NCI-H345 (cell line): ENCODE results near the gene SHTN1.

Source experiments
- DNase-seq: peaks from one replicate; lab custom pipeline; 2025; lab: John Stamatoyannopoulos, UW

The SHTN1 gene

GRCh38 chr10:116984202-116984990 is 20.6 kb downstream of the SHTN1 start:
- no peak for DNase-seq

- DNase-seq = no peak
Measured at GRCh38 chr10:116980041-116980440, 24.9 kb downstream of the SHTN1 start.

DNA sequence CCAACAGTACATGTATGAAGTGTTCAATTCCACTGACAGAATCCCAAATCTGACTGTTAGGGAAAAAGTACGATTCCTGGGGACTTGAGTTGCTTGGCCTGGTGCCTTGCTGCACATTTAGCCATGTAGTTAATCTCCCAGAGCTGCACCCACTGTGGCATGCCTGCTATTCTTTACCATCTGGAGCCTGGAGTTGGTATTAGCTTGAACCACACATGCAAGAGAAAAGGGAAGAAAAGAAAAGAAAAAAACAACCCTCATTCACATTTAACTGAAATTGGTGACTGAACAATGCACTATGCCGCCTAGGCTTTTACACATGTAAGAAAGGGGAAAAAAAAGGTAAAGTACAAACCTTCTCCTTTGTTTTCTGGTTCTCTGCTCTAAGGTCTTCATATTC is 26.1 kb downstream of the SHTN1 start:
- no peak for DNase-seq

GRCh38 chr10:116974456-116975005 is 30.5 kb downstream of the SHTN1 start:
- no peak for DNase-seq

- no peak for DNase-seq
Measured at GRCh38 chr10:116973946-116974455, 31.0 kb downstream of the SHTN1 start.

DNA sequence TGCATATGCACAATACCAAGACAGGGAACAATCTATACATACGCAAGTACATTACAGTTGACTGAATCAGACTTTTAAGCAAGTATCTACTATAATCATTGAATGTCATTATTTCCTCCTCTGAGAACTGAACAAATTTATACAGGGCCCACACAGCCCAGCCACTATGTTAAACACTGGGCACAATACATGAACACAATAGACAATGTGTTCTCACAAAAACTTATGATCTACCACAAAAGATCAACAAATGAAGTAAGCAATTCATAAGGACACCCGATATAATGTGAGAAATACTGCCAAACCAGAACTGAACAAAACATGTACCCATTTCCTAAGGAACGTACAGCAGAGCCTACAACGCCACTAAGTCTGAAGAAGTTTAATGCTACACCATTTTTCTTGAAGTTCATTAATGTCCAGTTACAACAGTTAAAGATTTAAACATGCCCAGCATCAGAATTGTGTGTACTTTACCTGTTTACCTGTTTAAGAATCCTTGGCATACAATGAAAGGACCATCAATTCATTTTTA is 31.5 kb downstream of the SHTN1 start:
- DNase-seq = no peak

DNA sequence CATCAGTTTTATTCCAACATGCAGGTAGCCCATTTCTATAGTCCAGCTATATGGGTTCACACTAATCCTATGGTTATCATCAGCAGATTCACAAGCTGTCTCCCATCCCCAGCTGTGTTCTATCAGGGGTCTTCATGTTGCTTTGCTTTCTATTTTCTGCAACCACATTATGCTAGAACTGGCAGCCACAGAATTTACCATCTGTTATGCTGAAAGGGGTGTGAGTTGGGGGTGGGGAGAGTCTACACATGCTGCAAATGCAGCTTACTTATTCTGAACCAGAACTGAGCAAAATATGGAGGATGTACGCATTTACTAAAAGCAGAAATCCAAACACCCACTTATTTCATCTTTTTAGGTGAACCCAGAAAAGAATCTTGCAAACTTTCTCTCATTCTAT is 32.9 kb downstream of the SHTN1 start:
- no peak for DNase-seq

DNA sequence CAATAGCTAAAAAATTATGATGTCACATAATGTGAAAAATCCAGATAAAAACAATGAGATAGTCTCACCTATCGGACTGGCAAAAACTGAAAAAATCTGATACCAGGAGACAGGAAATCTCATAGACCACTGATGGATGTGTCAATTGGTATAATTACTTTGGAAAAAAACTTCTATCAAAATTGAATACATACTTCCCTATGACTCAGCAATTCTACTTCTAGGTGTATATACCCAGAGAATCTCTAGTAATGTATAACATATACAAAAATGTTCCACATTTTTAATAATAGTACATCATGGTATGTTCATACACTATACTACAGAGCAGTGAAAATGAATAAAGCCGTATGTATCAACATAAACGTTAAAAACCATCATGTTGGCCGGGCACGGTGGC is 34.9 kb downstream of the SHTN1 start:
- DNase-seq = no peak

DNA sequence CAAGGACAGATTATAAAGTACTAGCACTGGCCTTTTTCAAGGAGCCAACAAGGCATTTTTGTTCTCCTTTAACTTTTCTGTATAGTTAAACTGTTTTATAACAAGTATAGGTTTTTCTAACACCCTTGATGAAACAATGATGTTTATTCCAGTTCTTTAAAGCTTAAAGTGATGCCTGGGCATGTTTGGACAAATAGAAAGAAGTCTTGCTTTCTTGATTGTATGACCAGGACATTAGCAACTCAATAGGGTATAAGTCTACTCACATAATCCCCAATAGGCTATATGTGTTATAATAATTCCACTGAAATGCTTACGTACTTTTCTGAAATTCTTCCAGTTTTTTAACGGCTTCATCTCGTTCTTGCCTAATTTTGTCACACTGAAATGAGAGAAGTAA is 36.7 kb downstream of the SHTN1 start:
- DNase-seq = no peak

GRCh38 chr10:116961406-116962251 is 43.4 kb downstream of the SHTN1 start:
- peak; percentile 79 for DNase-seq

DNA sequence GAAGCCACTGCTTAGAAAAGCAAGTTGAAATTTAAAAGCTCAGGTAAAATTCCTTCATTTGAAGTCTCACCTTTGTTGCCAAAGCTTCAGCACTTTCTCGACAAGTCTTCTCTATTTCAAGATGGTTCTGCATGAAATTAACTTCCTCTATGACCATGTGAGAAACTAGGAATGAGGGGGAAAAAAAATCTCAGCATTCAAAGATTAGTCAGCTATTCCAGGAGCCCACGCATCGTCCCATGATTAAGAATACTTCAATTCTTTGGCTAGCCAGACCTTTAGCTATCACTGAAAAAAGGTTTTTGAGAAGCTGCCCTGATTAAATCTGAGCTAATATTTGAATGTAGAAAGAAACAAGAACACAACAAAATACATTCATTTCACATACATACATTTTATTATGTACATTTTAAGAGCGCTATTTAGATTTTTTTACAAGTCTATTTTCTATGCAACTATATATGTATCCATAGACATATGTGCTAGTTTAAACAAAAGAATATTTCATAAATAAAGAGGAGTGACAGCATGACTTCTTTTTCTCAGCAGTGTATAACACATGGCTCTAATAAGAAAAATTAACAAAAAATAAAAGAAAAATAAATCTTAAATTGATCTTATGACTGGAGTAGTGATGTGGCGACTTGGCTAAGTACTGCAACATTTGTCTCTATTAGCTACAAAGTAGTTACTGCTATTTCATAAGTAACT is 44.8 kb downstream of the SHTN1 start:
- no peak for DNase-seq

DNA sequence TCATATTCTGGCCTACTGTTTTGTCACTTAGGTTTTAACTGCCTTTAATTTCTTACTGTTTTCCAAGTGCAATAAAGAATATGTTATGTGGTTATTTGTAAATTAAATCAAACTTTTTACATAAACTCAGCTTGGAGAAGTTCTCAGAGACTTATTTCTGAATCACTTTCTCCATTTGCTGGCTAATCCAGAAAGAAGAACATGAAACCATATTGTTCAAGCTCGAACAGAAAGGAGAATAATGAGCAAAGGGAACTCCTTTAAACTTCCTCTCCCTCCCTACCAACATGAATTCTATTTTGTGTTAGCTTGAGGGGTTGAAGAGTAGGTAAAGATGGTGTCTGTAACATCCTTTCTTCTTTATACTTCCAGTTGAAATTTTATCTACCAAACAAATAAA is 52.3 kb downstream of the SHTN1 start:
- DNase-seq = no peak

DNA sequence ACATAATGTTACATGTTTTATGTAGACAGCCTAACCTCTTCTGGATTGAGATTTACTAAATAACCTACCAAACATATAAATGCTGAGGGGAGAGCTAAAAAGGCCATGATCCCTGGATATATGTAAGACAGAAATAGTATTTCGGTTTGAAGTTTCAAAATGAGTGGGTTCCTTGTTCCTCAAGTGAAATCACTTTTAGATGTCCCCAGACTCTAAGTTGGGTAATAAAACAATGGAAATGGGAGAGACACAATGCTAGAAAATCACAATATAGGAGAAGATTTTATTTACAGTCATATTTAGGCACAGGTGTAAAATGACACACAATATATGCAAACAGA is 56.5 kb downstream of the SHTN1 start:
- DNase-seq = no peak

- no peak for DNase-seq
Measured at GRCh38 chr10:116947841-116948529, 57.0 kb downstream of the SHTN1 start.

DNA sequence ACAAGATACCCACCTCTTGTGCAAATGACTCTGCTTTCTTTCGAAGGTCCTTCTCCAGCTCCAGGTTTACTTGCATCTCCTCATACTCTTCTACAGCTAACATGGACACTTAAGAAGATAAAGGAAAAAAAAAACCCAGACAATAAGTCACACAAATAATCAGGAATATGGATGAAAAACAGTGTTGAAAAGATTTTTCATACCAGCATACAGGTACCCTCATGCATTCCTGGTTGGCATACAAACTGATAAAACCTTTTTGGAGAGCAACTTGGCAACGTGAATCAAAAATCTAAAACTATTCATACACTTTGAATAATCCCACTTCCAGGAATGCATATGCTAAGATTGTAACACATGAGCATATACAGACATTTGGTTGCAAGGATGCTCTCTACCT is 60.1 kb downstream of the SHTN1 start:
- DNase-seq = no peak

DNA sequence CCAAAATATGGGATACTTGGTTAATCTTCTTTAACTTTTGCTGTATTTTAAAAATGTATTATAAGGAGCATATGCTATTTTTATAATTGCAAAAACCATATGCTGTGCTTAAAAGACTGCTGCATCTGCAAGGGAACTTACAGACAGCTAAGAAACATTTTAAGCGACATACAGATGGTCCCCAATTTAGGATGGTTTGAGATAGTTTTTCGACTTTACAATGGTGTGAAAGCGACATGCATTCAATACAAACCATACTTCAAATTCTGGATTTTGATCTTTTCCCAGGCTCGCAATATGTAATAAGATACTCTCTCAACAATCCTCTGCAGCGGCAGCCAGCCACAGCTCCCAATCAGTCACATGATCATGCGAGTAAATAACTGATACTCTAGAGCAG is 73.2 kb downstream of the SHTN1 start:
- no peak for DNase-seq

DNA sequence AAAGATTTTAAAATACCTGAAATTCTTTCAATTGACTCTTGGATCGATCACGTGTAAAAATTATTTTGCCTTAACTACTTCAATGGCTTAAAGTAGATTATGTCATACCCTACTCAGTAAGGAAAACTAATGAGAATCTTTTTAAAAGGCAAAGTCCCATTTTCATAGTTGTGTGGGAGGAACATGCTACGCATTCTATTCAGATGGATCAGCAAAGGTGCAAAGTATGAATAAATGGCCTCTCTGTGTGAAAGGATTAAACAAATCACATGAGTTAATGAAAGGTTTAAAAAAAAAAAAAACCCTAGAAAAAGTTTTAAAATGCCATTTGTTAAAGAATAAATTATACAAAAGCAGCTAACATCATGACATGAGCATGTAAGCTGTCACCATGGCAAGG is 78.6 kb downstream of the SHTN1 start:
- DNase-seq = no peak

GRCh38 chr10:116925056-116925455 is 79.9 kb downstream of the SHTN1 start:
- no peak for DNase-seq

DNA sequence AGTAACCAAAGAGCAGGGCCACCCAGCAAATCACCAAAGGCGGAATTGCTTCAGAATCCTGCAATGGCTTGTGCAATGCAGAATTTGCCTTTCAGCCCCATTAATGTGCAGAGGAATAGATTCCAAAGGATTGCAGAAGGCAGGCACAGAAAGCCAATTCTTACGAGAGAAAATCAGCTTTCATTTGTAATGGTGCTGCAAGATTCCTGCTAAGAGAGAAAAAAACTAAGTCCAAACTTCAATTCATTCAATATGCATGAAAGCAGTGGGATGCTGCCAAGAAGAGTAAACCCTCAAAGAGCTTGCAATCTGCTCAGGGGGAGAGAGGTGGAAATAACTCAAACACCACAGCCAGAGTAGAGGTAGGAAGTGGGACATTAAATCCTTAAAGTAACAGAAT is 85.3 kb downstream of the SHTN1 start:
- no peak for DNase-seq

DNA sequence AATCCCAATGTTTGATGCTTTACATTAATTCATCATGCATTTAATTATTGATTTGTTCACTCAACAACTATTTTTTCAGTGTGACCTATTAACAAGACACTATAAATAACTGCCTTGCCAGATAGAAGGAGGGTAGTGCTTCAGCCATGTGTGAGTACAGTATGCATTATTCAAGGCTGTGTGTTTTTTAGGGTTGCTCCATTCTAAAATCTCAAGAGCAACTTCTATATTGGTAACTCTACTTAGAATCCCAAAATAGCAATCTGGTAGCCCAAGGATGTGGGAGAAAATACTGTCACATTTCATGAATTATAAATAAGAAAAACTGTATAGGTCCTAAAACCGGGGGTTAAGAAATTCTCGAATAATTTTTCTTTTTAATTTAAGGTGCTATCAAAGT is 85.8 kb downstream of the SHTN1 start:
- DNase-seq = no peak

- DNase-seq = no peak
Measured at GRCh38 chr10:116918583-116918982, 86.4 kb downstream of the SHTN1 start.

DNA sequence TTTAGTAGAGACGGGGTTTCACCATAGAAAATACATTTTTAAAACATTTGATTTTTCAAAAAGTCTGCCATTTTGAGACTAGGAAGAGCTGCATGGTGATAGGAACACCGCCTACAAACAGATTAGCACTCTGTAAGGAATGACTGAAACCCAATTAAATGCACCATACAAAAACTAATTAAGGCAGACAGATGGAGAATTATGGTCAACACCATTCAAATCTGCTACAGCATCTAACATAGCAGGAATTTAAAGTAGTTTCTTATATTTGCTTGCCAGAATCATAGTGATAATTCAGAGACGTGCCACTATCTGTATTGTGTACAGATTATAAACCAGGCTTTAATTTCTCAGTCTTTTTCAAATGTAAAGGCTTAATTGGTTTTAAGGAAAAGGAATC is 87.5 kb downstream of the SHTN1 start:
- DNase-seq = no peak
